ENCODE measurements around the gene C1QTNF9. TPM values are rescaled to one million over a fixed set of nuclear protein-coding genes. Genes with fewer than 3 reads are reported as not detected.
"Not testable (repeated sequence)": the region's sequence is repeated elsewhere in the genome, so short reads cannot be mapped to it uniquely, and the experiment has no call there.

C1QTNF9 gene
- total RNA-seq, 2 experiments from 2014 or later = not detected

DNA sequence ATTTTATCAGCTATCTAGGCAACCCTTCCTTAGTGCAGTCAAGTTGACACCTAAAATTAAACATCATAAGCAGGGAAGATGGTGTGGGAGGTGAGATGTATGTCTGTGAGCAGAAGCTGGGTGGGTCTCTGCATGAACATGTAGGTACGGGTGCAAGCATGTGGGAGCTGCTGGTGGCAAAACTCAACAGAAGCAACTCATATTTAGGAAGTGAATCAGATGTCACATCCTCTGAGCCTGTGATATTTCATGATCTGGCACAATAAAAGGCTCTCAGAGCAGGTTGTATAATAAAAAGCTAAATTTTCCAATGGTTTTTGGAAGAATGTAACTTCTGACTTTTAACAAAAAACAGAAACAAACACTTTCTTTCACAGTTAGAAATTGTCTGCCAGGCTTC, 44.4 kb downstream of the C1QTNF9 start:
- H3K9me3 Mint-ChIP-seq = no peaks in the 10 kb centered on the region
- no peaks in the 10 kb centered on the region for H3K27me3 Mint-ChIP-seq
- POLR2A ChIA-PET = no interaction called here
- no peaks in the 10 kb centered on the region for H3K4me1 Mint-ChIP-seq (ENCODE audit: low read depth)
- H3K27ac Mint-ChIP-seq = no peak overlapping the region
- DNase-seq = no peak
- intact Hi-C loops (cut with micrococcal nuclease) = no loop called here
- CTCF ChIA-PET = no interaction called here
- H3K36me3 Mint-ChIP-seq = no peaks in the 10 kb centered on the region
- no peak overlapping the region for H3K4me3 Mint-ChIP-seq

GRCh38 chr13:24355103-24355502, 45.7 kb downstream of the C1QTNF9 start:
- no peak for DNase-seq
- Mint-ChIP-seq H3K4me3 (no peak overlapping the region), H3K27me3 (no peaks in the 10 kb centered on the region), H3K36me3 (no peaks in the 10 kb centered on the region), H3K9me3 (no peaks in the 10 kb centered on the region), H3K4me1 (ENCODE audit: low read depth) (no peaks in the 10 kb centered on the region), H3K27ac (no peak overlapping the region)
- intact Hi-C loops (cut with micrococcal nuclease) = no loop called here
- ChIA-PET CTCF (no interaction called here), POLR2A (no interaction called here)

DNA sequence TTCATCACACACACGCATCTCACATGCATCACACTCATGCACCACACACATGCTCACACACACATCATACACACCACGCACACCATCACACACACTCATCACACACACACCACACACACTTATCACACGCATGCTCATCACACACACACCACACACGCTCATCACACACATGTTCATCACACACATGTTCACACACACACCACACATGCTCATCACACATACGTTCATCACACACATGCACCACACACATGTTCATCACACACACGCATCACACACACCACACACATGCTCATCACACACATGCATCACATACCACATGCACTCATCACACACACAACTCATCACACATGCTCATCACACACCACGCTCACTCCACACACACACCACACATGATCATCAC, 46.9 kb downstream of the C1QTNF9 start:
- Mint-ChIP-seq H3K27me3 (no peaks in the 10 kb centered on the region), H3K4me3 (no peak overlapping the region), H3K9me3 (no peaks in the 10 kb centered on the region), H3K4me1 (ENCODE audit: low read depth) (no peaks in the 10 kb centered on the region), H3K27ac (no peak overlapping the region), H3K36me3 (no peaks in the 10 kb centered on the region)
- no peak for DNase-seq
- POLR2A ChIA-PET = no interaction called here
- intact Hi-C loops (cut with micrococcal nuclease) = no loop called here
- CTCF ChIA-PET = no interaction called here

GRCh38 chr13:24356837-24357236, 47.5 kb downstream of the C1QTNF9 start:
- ChIA-PET POLR2A (no interaction called here), CTCF (no interaction called here)
- Mint-ChIP-seq H3K9me3 (no peaks in the 10 kb centered on the region), H3K27me3 (no peaks in the 10 kb centered on the region), H3K4me3 (no peak overlapping the region), H3K4me1 (ENCODE audit: low read depth) (no peaks in the 10 kb centered on the region), H3K36me3 (no peaks in the 10 kb centered on the region), H3K27ac (no peak overlapping the region)
- DNase-seq = no peak
- intact Hi-C loops (cut with micrococcal nuclease) = no loop called here

DNA sequence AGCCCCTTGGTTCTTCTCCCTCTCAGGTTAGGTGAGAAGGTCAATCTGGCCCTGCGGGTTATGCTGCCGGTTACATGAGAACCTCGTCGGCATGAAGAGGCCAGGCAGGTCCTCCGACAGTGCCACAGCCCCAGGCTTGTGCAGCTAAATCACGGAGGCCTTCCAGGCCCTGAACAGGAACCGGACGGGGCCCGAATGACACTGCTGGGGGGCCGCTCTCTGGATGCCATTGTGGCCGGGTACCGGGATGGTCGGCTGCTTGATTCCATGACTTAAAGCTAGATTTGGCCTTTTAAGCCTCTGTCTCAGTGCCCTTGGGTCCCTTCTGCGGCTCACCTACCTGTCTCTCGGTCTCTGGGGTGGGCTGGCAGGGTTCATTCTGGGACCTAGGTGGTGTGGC, 48.4 kb downstream of the C1QTNF9 start:
- ChIA-PET POLR2A (no interaction called here), CTCF (no interaction called here)

DNA sequence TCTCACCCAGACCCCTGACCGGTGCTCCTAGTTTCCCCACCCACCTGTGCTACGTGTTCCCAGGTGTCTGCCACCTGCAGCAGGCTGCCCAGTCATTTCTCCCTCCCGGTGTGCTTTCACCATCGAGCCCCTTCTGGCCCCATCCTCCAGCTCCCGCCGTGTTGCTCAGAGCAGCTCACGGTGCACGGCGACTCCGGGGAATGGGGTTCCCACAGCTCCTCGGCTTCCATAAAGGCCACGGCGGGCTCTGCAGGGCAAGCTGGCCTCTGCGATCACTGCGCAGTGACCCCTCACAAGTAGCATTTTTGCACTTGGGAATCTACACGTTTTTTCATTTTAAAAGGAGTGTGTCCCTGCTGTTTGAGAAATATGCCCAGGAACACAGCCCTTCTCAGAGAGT, 49.5 kb downstream of the C1QTNF9 start:
- intact Hi-C loops (cut with micrococcal nuclease); H3K4me1 Mint-ChIP-seq (ENCODE audit: low read depth); H3K9me3 Mint-ChIP-seq; CTCF ChIA-PET; H3K36me3 Mint-ChIP-seq; POLR2A ChIA-PET; H3K27me3 Mint-ChIP-seq; H3K27ac Mint-ChIP-seq; H3K4me3 Mint-ChIP-seq; DNase-seq: not testable (repeated sequence)

More for the DNA sequence above, 48.4 kb downstream of the C1QTNF9 start:
- no peaks in the 10 kb centered on the region for H3K36me3 Mint-ChIP-seq
- no peak overlapping the region for H3K27ac Mint-ChIP-seq
- no peak for DNase-seq
- H3K4me1 Mint-ChIP-seq (ENCODE audit: low read depth) = no peaks in the 10 kb centered on the region
- H3K9me3 Mint-ChIP-seq = no peaks in the 10 kb centered on the region
- no peaks in the 10 kb centered on the region for H3K27me3 Mint-ChIP-seq
- intact Hi-C loops (cut with micrococcal nuclease) = no loop called here
- H3K4me3 Mint-ChIP-seq = no peak overlapping the region

DNA sequence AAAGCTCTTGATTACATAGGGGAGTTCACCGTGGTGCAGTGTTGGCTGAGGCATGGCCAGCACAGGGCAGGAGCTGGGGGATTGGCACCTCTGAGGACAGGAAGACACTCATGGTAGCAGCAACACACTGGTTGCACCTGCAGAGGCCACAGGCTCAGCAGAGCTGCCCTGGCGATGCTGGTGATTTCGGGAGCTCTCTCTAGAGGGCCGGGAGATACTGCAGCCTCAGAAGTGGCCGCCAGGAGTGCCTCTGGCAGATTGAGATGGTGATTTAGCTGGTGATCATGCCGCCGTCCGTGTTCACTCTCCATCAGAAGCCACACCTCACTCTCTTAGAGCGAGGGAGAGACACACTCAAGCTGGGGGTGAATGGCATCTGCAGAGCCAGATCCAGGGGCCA, 49.9 kb downstream of the C1QTNF9 start:
- POLR2A ChIA-PET; H3K27me3 Mint-ChIP-seq; DNase-seq; intact Hi-C loops (cut with micrococcal nuclease); CTCF ChIA-PET; H3K9me3 Mint-ChIP-seq; H3K4me3 Mint-ChIP-seq; H3K4me1 Mint-ChIP-seq (ENCODE audit: low read depth); H3K36me3 Mint-ChIP-seq; H3K27ac Mint-ChIP-seq: not testable (repeated sequence)

- no peaks in the 10 kb centered on the region for H3K36me3 Mint-ChIP-seq
- H3K27ac Mint-ChIP-seq = no peak overlapping the region
- H3K4me3 Mint-ChIP-seq = no peak overlapping the region
- no peaks in the 10 kb centered on the region for H3K27me3 Mint-ChIP-seq
- intact Hi-C loops (cut with micrococcal nuclease) = no loop called here
- DNase-seq = no peak
- ChIA-PET POLR2A (no interaction called here), CTCF (no interaction called here)
- H3K9me3 Mint-ChIP-seq = no peaks in the 10 kb centered on the region
- H3K4me1 Mint-ChIP-seq (ENCODE audit: low read depth) = no peaks in the 10 kb centered on the region
These were observed 50.7 kb downstream of the C1QTNF9 start for GRCh38 chr13:24360106-24360505.

DNA sequence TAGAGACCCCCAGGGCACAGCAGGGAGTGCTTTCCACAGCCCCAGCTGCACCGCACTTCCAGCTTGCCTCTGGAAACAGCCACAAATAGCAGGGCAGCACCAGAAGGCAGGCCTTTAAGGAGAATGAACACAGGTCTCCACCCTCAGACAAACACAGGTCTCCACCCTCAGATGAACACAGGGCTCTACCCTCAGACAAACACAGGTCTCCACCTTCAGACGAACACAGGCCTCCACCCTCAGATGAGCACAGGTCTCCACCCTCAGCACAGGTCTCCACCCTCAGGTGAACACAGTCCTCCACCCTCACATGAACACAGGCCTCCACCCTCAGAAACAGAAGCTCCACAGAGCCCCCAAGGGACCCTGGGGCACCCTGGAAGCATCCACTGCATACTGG, 51.7 kb downstream of the C1QTNF9 start:
- H3K36me3 Mint-ChIP-seq = no peaks in the 10 kb centered on the region

GRCh38 chr13:24361852-24362366, 52.5 kb downstream of the C1QTNF9 start:
- Mint-ChIP-seq H3K4me1 (ENCODE audit: low read depth) (no peaks in the 10 kb centered on the region), H3K27ac (no peak overlapping the region), H3K9me3 (no peaks in the 10 kb centered on the region), H3K36me3 (no peaks in the 10 kb centered on the region), H3K4me3 (no peak overlapping the region), H3K27me3 (no peaks in the 10 kb centered on the region)
- ChIA-PET POLR2A (no interaction called here), CTCF (no interaction called here)
- intact Hi-C loops (cut with micrococcal nuclease) = no loop called here
- DNase-seq = no peak

More for the DNA sequence above, 51.7 kb downstream of the C1QTNF9 start:
- Mint-ChIP-seq H3K9me3 (no peaks in the 10 kb centered on the region), H3K27me3 (no peaks in the 10 kb centered on the region), H3K4me1 (ENCODE audit: low read depth) (no peaks in the 10 kb centered on the region), H3K27ac (no peak overlapping the region), H3K4me3 (no peak overlapping the region)
- intact Hi-C loops (cut with micrococcal nuclease) = no loop called here
- DNase-seq = no peak
- ChIA-PET CTCF (no interaction called here), POLR2A (no interaction called here)

GRCh38 chr13:24362435-24362952, 53.1 kb downstream of the C1QTNF9 start:
- Mint-ChIP-seq H3K36me3 (no peaks in the 10 kb centered on the region), H3K4me1 (ENCODE audit: low read depth) (no peaks in the 10 kb centered on the region), H3K4me3 (no peak overlapping the region), H3K27ac (no peak overlapping the region), H3K27me3 (no peaks in the 10 kb centered on the region), H3K9me3 (no peaks in the 10 kb centered on the region)
- CTCF ChIA-PET = no interaction called here
- intact Hi-C loops (cut with micrococcal nuclease) = no loop called here
- no peak for DNase-seq
- POLR2A ChIA-PET = no interaction called here

DNA sequence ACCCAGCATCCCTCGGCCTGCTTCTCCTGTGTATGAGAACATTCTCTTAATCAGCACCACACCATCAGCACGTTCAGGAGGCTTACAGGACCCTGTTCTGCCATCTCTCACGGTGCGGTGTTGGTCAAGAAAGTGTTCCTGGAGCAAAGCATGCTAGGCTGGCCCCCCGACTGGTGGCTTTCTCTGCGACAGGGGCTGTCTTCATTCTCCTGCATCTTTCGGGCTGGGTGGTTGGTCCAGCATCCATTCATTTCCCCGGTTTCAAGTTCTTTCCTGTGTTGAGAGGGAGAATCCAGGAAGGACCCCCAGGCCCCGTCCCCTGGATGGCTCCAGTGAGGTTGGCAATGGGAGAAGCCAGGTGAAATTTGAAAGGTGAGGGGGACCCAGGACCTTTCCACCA, 55.8 kb downstream of the C1QTNF9 start:
- ChIA-PET CTCF (no interaction called here), POLR2A (no interaction called here)
- Mint-ChIP-seq H3K36me3 (no peaks in the 10 kb centered on the region), H3K9me3 (no peaks in the 10 kb centered on the region), H3K27me3 (peaks cover under 1% of the 10 kb centered on the region), H3K27ac (no peak overlapping the region), H3K4me1 (ENCODE audit: low read depth) (no peaks in the 10 kb centered on the region), H3K4me3 (no peak overlapping the region)
- intact Hi-C loops (cut with micrococcal nuclease) = no loop called here
- no peak for DNase-seq

DNA sequence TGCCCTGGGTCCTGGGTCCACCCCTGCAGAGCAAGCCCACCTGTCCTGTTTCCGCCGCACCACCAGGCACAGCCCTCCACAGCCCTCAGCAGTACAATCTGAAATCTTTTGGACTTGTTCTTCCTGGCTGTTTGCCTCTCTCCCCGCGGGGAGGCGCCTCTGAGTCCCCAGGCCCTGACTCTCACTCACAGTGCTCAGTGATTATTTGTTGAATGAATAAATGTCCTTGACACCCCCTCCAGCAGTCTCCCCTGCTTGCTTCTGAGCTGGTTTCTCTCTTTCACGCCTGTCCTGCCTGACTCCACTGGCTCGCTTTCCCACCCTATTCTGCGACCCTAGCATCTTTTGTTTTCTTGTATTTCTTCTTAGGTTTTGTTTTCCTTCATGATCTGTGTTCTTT, 56.9 kb downstream of the C1QTNF9 start:
- H3K36me3 Mint-ChIP-seq; DNase-seq; H3K4me3 Mint-ChIP-seq; H3K4me1 Mint-ChIP-seq (ENCODE audit: low read depth); POLR2A ChIA-PET; H3K27ac Mint-ChIP-seq; CTCF ChIA-PET; H3K9me3 Mint-ChIP-seq; intact Hi-C loops (cut with micrococcal nuclease): not testable (repeated sequence)
- H3K27me3 Mint-ChIP-seq = peaks cover 10% of the 10 kb centered on the region

DNA sequence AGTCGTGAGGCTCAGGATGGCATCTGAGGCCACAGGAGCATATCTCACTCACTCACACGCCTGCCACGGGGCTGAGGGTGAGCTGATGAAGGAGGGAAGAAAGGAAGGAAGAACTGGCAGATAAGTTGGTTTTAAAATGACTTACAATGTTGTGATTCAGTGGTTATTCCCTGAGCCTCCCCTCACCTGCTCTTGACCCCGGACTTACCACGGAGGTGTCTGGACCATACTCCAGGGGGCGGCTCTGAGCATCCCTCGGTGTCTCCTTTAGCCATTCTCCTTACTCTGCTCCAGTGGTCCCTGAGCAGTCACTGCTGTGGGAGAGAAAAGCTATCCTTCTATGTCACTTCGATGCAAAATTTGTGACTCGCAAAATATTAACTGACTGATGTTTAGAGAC, 61.9 kb downstream of the C1QTNF9 start:
- DNase-seq; intact Hi-C loops (cut with micrococcal nuclease); H3K4me1 Mint-ChIP-seq (ENCODE audit: low read depth); H3K36me3 Mint-ChIP-seq; H3K9me3 Mint-ChIP-seq; POLR2A ChIA-PET; CTCF ChIA-PET; H3K27ac Mint-ChIP-seq; H3K4me3 Mint-ChIP-seq: not testable (repeated sequence)
- peaks cover 16% of the 10 kb centered on the region for H3K27me3 Mint-ChIP-seq
